Tibial nerve (tissue), 4 donors: Measurements from ENCODE around the gene SLC20A1. TPM values are rescaled to one million over a fixed set of nuclear protein-coding genes. Genes with fewer than 3 reads are reported as not detected.
"Not testable (repeated sequence)": the region's sequence is repeated elsewhere in the genome, so short reads cannot be mapped to it uniquely, and the experiment has no call there.

Experiments used
- DNase-seq, 2 donors: peaks; one replicate each; pipeline ENCODE4 v3.0.0-alpha.2; 2019; ENCODE audit warnings: low spot score in 2 of 2
- H3K27ac ChIP-seq, 4 donors: fragments of 200-600 bp; sonication (generic) in 3 of 4; one replicate each; pipeline ENCODE4 v1.5.1; 2017 to 2019; ENCODE audit warnings: mild to moderate bottlenecking in 1 of 4
- H3K27me3 ChIP-seq, 2 donors: fragments of 200-600 bp; sonication (generic) in 1 of 2; one replicate each; pipeline versions ENCODE4 v1.5.1 to v1.6.0; 2017 to 2019
- H3K36me3 ChIP-seq, 3 donors: fragments of 200-600 bp; sonication (generic); one replicate each; pipeline ENCODE4 v1.5.1; 2018 to 2019
- H3K4me1 ChIP-seq, 4 donors: fragments of 200-600 bp; sonication (generic) in 3 of 4; one replicate each; pipeline ENCODE4 v1.5.1; 2017 to 2019
- H3K4me3 ChIP-seq, 4 donors: fragments of 200-600 bp; sonication (generic) in 3 of 4; one replicate each; pipeline ENCODE4 v1.5.1; 2017 to 2019; ENCODE audit warnings: mild to moderate bottlenecking in 1 of 4, moderate library complexity in 1 of 4
- H3K9me3 ChIP-seq, 4 donors: fragments of 200-600 bp; sonication (generic) in 3 of 4; one replicate each; pipeline ENCODE4 v1.5.1; 2017 to 2019
- EP300 ChIP-seq, 2 donors: sonication (generic); formaldehyde crosslinking; IDR thresholded peaks; one replicate each; pipeline ENCODE4 v1.6.1; 2017; ENCODE audit warnings: antibody characterized with exemption in 2 of 2, mild to moderate bottlenecking in 1 of 2
- POLR2A ChIP-seq, 2 donors: fragments of 450-650 bp; IDR thresholded peaks; one replicate each; pipeline ENCODE4 v1.6.1; 2017; ENCODE audit warnings: antibody characterized with exemption in 2 of 2, mild to moderate bottlenecking in 2 of 2, moderate library complexity in 2 of 2
- WGBS, 2 donors: methylation state at CpG; one replicate each; pipeline ENCODE4 v1.1.5; 2018; 5-methylcytosine and 5-hydroxymethylcytosine counted together
- total RNA-seq, 4 donors: library from RNA; depleted of rRNA; stranded (reverse); fragments of >200 nt; gene quantifications; one replicate each; pipeline ENCODE4 v1.1.0, GENCODE V29; 2016
- TF ChIP-seq, protein P1 (sequence below), 5 experiments: fragments of 200-600 bp in 3 of 5; fragments of 450-650 bp in 2 of 5; sonication (generic) in 3 of 5; IDR thresholded peaks; one replicate each; pipeline ENCODE4 v1.5.1; 2016 to 2019; ENCODE audit warnings: antibody characterized with exemption in 5 of 5, mild to moderate bottlenecking in 3 of 5, moderate library complexity in 2 of 5

SLC20A1 gene
- total RNA-seq, 4 donors from 2014 or later, result 19.3 to 50.5 (median 32.8) TPM

DNA sequence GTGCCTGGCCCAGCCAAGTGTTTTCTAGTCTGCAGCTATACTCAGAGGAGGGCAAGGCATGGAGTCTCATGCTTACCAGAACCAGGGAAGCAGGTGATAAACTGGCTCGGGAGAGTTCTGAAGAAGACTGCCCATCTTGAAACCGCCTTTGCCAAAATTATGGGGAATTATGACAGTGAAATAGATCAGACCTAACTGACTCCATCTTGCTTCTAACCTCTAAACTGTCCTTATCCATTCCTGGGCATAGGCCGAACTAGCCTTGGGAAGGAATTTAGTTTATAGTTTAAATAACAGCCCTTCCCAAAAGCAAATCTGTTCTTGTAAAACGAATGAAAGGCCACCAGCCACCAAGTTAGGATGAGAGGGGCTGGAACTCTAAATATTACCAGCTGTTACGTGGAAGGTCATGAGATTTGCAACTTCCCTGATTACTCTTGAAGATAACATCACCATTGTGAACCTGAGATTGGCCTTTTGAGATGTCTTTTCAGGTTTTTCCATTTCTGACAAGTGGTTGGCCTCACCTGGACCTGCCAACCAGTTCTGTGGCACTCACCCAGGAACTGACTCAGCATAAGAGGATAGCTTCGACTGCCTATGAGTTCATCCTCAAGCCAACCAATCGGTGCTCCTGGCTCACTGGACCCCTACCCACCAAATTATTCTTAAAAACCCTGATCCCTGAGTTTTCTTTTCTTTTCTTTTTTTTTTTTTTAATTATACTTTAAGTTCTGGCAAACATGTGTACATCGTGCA is 37.9 kb upstream of the SLC20A1 start:
- H3K4me3 ChIP-seq, result no peak overlapping the region
- no peaks in the 10 kb centered on the region for H3K4me1 ChIP-seq
- H3K9me3 ChIP-seq, result no peaks in the 10 kb centered on the region
- peaks cover 0 to 5% (median 0%) of the 10 kb centered on the region in 3 donors for H3K36me3 ChIP-seq
- DNase-seq, result no peak
- H3K27me3 ChIP-seq, result no peaks in the 10 kb centered on the region
- TF ChIP-seq POLR2A (IDR thresholded peaks at IDR 0.05) (no peak), EP300 (IDR thresholded peaks at IDR 0.05) (no peak)
- TF ChIP-seq, protein P1, sequence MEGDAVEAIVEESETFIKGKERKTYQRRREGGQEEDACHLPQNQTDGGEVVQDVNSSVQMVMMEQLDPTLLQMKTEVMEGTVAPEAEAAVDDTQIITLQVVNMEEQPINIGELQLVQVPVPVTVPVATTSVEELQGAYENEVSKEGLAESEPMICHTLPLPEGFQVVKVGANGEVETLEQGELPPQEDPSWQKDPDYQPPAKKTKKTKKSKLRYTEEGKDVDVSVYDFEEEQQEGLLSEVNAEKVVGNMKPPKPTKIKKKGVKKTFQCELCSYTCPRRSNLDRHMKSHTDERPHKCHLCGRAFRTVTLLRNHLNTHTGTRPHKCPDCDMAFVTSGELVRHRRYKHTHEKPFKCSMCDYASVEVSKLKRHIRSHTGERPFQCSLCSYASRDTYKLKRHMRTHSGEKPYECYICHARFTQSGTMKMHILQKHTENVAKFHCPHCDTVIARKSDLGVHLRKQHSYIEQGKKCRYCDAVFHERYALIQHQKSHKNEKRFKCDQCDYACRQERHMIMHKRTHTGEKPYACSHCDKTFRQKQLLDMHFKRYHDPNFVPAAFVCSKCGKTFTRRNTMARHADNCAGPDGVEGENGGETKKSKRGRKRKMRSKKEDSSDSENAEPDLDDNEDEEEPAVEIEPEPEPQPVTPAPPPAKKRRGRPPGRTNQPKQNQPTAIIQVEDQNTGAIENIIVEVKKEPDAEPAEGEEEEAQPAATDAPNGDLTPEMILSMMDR (IDR thresholded peaks at IDR 0.05), result no peak
- H3K27ac ChIP-seq, result no peak overlapping the region
- 87 to 89% methylated on average over 8 of the region's 8 CpGs for WGBS, 2 donors

DNA sequence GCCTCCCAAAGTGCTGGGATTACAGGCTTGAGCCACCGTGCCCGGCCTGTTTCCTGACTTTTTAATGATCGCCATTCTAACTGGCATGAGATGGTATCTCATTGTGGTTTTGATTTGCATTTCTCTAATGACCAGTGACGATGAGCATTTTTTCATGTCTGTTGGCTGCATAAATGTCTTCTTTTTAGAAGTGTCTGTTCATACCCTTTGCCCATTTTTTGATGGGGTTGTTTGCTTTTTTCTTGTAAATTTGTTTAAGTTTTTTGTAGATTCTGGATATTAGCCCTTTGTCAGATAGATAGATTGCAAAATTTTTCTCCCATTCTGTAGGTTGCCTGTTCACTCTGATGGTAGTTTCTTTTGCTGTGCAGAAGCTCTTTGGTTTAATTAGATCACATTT is 36.4 kb upstream of the SLC20A1 start:
- 91 to 99% methylated on average over 4 of the region's 4 CpGs for WGBS, 2 donors
- not testable (repeated sequence) for H3K9me3 ChIP-seq, H3K4me1 ChIP-seq, H3K4me3 ChIP-seq, DNase-seq, H3K36me3 ChIP-seq, H3K27me3 ChIP-seq, H3K27ac ChIP-seq

DNA sequence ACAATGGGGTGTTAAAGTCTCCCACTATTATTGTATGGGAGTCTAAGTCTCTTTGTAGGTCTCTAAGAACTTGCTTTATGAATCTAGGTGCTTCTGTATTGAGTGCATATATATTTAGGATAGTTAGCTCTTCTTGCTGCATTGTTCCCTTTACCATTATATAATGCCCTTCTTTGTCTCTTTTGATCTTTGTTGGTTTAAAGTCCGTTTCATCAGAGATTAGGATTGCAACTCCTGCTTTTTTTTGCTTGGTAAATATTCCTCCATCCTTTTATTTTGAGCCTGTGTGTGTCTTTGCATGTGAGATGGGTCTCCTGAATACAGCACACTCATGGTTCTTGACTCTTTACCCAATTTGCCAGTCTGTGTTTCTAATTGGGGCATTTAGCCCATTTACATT is 33.5 kb upstream of the SLC20A1 start:
- H3K4me1 ChIP-seq, H3K36me3 ChIP-seq, H3K9me3 ChIP-seq, DNase-seq, H3K4me3 ChIP-seq, H3K27ac ChIP-seq, H3K27me3 ChIP-seq: not testable (repeated sequence)
- WGBS, 2 donors, result 66 to 84% methylated on average over 1 of the region's 1 CpG

DNA sequence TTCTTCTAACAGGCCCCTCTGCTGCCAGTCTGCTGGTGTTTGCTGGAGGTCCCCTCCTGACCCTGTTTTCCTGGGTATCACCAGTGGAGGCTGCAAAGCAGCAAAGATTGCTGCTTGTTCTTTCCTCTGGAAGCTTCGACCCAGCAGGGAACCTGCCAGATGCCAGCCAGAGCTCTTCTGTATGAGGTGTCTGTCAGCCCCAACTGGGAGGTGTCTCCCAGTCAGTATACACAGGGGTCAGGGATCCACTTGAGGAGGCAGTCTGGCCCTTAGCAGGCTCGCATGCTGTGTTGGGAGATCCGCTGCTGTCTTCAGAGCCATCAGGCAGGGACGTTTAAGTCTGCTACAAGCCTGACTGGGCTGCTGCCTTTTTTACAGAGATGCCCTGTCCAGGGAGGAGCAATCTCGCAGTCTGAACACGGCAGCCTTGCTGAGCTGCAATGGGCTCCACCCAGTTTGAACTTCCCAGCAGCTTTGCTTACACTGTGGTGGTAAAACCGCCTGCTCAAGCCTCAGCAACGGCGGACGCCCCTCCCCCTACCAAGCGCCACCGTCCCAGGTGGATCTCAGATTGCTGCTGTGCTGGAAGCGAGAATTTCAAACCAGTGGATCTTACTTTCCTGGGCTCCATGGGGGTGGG is 31.4 kb upstream of the SLC20A1 start:
- Histone ChIP-seq H3K27me3 (no peaks in the 10 kb centered on the region), H3K27ac (no peak overlapping the region), H3K9me3 (no peaks in the 10 kb centered on the region), H3K4me1 (no peaks in the 10 kb centered on the region), H3K4me3 (no peak overlapping the region), H3K36me3 (peaks cover 0 to 6% (median 0%) of the 10 kb centered on the region in 3 donors)
- WGBS, 2 donors, result 61 to 66% methylated on average over 11 to 13 of the region's 13 CpGs
- TF ChIP-seq, protein P1 (IDR thresholded peaks at IDR 0.05), result no peak
- TF ChIP-seq POLR2A (IDR thresholded peaks at IDR 0.05) (no peak), EP300 (IDR thresholded peaks at IDR 0.05) (no peak)
- no peak for DNase-seq

DNA sequence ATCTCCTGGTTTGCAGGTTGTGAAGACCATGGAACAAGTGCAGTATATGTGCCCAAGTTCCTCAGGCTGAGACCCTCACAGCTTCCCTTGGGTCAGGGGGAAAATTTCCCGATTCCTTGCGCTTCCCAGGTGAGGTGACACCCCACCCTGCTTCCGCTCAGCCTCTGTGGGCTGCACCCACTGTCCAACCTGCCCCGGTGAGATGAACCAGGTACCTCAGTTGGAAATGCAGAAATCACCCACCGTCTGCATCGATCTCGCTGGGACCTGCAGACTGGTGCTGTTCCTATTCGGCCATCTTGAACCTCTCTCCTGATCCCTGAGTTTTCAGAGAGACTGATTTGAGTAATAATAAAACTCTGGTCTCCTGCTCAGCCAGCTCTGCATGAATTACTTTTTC is 30.7 kb upstream of the SLC20A1 start:
- H3K27me3 ChIP-seq, result no peaks in the 10 kb centered on the region
- no peak overlapping the region for H3K4me3 ChIP-seq
- H3K36me3 ChIP-seq, result peaks cover 0 to 6% (median 0%) of the 10 kb centered on the region in 3 donors
- 95% methylated on average over 8 of the region's 8 CpGs for WGBS, 2 donors
- no peak for DNase-seq
- TF ChIP-seq POLR2A (IDR thresholded peaks at IDR 0.05) (no peak), EP300 (IDR thresholded peaks at IDR 0.05) (no peak)
- TF ChIP-seq, protein P1 (IDR thresholded peaks at IDR 0.05), result no peak
- no peak overlapping the region for H3K27ac ChIP-seq
- no peaks in the 10 kb centered on the region for H3K9me3 ChIP-seq
- H3K4me1 ChIP-seq, result no peaks in the 10 kb centered on the region

DNA sequence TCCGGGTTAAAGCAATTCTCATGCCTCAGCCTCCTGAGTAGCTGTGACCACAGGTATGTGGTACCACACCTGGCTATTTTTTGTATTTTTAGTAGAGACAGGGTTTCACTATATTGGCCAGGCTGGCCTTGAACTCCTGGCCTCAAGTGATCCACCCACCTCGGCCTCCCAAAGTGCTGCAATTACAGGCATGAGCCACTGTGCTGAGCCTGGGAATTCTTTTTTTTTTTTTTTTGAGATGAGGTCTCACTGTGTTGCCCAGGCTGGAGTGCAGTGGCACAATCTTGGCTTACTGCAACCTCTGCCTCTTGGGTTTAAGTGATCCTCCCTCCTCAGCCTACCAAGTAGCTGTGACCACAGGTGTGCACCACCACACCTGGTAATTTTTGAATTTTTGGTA is 29.9 kb upstream of the SLC20A1 start:
- not testable (repeated sequence) for H3K4me3 ChIP-seq, DNase-seq, H3K27ac ChIP-seq, H3K4me1 ChIP-seq, H3K36me3 ChIP-seq, H3K27me3 ChIP-seq, H3K9me3 ChIP-seq
- WGBS, 2 donors, result 87 to 94% methylated on average over 2 of the region's 2 CpGs
